ENCODE data around the gene GRK5. TPM values are rescaled to one million over a fixed set of nuclear protein-coding genes. Genes with fewer than 3 reads are reported as not detected.

GRK5 gene
- total RNA-seq, 1 donor: 1.8 TPM

DNA sequence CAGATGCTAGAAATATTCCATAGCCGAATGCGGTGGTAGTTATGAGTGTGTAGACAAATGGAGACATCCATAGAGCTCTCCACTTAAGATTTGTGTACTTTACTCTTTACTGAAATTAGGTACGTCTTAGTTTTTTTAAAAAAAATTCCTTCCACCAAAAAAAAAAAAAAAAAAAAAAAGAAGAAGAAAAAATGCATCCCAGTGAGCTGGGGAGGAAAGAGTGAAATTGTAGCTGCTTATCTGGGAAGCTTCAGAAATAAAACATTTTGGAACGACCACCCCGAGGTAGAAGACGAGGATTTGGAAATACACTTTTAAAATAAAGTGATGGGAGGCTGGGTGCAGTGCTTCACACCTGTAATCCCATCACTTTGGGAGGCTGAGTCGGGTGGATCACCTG, 281.3 kb downstream of the GRK5 start:
- DNase-seq (ENCODE audit: insufficient read length, low spot score, missing footprints): no peak
- H3K4me1 ChIP-seq (ENCODE audit: insufficient read depth, low read length): no peaks in the 10 kb centered on the region
- no peak overlapping the region for H2AFZ ChIP-seq (ENCODE audit: low read length)

DNA sequence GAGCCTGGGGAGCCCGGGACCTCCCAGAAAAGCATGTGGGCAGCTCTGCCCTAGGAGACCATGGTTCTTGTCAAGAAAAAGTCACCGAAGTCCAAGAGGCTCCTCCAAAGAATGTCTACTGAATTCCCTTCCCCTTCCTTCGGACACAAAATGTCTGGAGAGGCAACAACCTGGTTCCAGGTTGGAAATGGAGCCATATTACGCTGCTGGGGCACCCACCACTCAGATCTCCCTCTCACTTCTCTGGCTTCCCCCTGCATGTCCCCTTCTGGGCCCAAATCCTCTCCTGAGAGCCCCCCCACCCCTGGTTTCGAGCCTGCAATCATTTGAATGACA, 282.6 kb downstream of the GRK5 start:
- H3K27ac ChIP-seq (ENCODE audit: low read depth, low read length): no peak overlapping the region
- no peak overlapping the region for H3K4me3 ChIP-seq (ENCODE audit: insufficient read depth, low read length)
- no peaks in the 10 kb centered on the region for H3K27me3 ChIP-seq (ENCODE audit: insufficient read depth, low read length)
- H3K4me2 ChIP-seq (ENCODE audit: insufficient read depth, low read length): peak overlapping the region; percentile 93
- peak overlapping the region; percentile 87 for H2AFZ ChIP-seq (ENCODE audit: low read length)
- H3K79me2 ChIP-seq (ENCODE audit: insufficient read depth, low read length): no peaks in the 10 kb centered on the region
- H4K20me1 ChIP-seq (ENCODE audit: insufficient read depth, low read length): no peaks in the 10 kb centered on the region
- peak; percentile 4 for DNase-seq (ENCODE audit: insufficient read length, low spot score, missing footprints)
- no peaks in the 10 kb centered on the region for H3K36me3 ChIP-seq (ENCODE audit: insufficient read depth, low read length)
- no peaks in the 10 kb centered on the region for H3K9me3 ChIP-seq (ENCODE audit: low read depth, low read length)
- H3K4me1 ChIP-seq (ENCODE audit: insufficient read depth, low read length): peaks cover 7% of the 10 kb centered on the region
- TF ChIP-seq, protein P1, sequence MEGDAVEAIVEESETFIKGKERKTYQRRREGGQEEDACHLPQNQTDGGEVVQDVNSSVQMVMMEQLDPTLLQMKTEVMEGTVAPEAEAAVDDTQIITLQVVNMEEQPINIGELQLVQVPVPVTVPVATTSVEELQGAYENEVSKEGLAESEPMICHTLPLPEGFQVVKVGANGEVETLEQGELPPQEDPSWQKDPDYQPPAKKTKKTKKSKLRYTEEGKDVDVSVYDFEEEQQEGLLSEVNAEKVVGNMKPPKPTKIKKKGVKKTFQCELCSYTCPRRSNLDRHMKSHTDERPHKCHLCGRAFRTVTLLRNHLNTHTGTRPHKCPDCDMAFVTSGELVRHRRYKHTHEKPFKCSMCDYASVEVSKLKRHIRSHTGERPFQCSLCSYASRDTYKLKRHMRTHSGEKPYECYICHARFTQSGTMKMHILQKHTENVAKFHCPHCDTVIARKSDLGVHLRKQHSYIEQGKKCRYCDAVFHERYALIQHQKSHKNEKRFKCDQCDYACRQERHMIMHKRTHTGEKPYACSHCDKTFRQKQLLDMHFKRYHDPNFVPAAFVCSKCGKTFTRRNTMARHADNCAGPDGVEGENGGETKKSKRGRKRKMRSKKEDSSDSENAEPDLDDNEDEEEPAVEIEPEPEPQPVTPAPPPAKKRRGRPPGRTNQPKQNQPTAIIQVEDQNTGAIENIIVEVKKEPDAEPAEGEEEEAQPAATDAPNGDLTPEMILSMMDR (IDR thresholded peaks at IDR 0.05; ENCODE audit: extremely low read depth, low read depth, low read length): no peak

More for the DNA sequence above, 281.3 kb downstream of the GRK5 start:
- H3K79me2 ChIP-seq (ENCODE audit: insufficient read depth, low read length): no peaks in the 10 kb centered on the region
- TF ChIP-seq, protein P1 (IDR thresholded peaks at IDR 0.05; ENCODE audit: extremely low read depth, low read depth, low read length): no peak
- no peaks in the 10 kb centered on the region for H3K36me3 ChIP-seq (ENCODE audit: insufficient read depth, low read length)
- no peak overlapping the region for H3K4me2 ChIP-seq (ENCODE audit: insufficient read depth, low read length)
- no peaks in the 10 kb centered on the region for H3K9me3 ChIP-seq (ENCODE audit: low read depth, low read length)
- H3K27ac ChIP-seq (ENCODE audit: low read depth, low read length): no peak overlapping the region
- H3K4me3 ChIP-seq (ENCODE audit: insufficient read depth, low read length): no peak overlapping the region
- no peaks in the 10 kb centered on the region for H3K27me3 ChIP-seq (ENCODE audit: insufficient read depth, low read length)
- no peaks in the 10 kb centered on the region for H4K20me1 ChIP-seq (ENCODE audit: insufficient read depth, low read length)

DNA sequence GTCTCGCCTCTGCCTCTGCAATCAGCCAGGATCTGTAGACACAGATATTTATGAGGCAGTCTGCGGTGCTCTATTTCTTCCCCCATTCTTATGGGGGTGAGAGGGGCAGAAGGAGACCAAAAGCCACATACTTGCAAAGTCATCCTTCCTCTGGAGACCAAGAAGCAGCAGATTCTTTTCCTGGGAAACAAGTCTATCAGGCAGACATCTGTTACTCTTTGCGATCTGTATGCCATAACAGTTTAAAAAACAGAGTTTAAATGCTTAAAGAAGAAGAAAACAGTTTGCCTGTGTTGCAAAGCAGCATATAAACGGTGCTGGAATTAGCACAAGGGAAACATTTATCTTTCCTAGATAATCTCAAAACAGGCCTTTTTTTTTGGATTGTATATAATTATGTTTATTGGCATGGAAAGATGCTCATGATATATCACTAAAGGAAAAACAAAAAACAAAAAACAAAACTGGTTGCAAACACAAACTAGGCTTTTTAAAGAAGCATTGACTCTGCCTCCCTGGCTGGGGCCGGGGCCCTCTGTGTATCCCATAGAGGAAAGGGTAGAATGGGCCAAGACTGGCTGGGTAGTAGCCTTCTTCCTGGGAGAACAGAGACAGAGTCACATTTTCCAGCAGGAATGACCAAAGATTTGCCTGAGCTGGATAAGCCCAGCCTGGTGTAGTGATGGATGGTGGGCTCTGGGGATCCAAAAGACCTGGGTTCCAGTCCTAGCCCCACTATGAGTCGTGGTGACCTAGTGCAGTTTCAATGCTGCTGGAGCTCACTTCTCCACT, 284.8 kb downstream of the GRK5 start:
- Histone ChIP-seq H3K9me3 (ENCODE audit: low read depth, low read length) (no peaks in the 10 kb centered on the region), H4K20me1 (ENCODE audit: insufficient read depth, low read length) (no peaks in the 10 kb centered on the region), H3K4me2 (ENCODE audit: insufficient read depth, low read length) (no peak overlapping the region), H3K4me3 (ENCODE audit: insufficient read depth, low read length) (no peak overlapping the region), H3K36me3 (ENCODE audit: insufficient read depth, low read length) (no peaks in the 10 kb centered on the region), H3K4me1 (ENCODE audit: insufficient read depth, low read length) (peaks cover 12% of the 10 kb centered on the region), H3K27me3 (ENCODE audit: insufficient read depth, low read length) (no peaks in the 10 kb centered on the region), H3K79me2 (ENCODE audit: insufficient read depth, low read length) (no peaks in the 10 kb centered on the region), H2AFZ (ENCODE audit: low read length) (no peak overlapping the region), H3K27ac (ENCODE audit: low read depth, low read length) (no peak overlapping the region)
- TF ChIP-seq, protein P1 (IDR thresholded peaks at IDR 0.05; ENCODE audit: extremely low read depth, low read depth, low read length): no peak
- DNase-seq (ENCODE audit: insufficient read length, low spot score, missing footprints): peak; percentile 35

DNA sequence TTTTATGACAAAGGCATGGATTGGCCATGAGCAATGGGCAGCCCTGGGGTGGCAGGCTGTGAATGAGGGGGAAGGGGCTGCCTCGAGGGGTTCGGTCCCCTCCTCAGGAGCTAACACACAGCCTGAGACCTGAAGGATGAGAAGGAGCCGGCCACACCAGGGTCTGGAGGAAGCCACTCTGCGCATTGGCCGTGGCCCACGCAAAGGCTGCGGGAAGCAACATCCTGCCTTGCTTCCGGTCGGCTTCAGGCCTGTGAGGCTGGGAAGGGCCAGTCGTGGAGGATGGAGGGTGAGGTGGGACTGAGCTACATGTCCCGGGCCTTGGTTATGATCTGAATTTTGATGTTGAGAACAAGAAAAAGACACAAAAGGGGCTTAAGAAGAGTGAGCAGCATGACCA, 285.8 kb downstream of the GRK5 start:
- Histone ChIP-seq H3K4me3 (ENCODE audit: insufficient read depth, low read length) (no peak overlapping the region), H3K4me1 (ENCODE audit: insufficient read depth, low read length) (peaks cover 12% of the 10 kb centered on the region), H3K27me3 (ENCODE audit: insufficient read depth, low read length) (no peaks in the 10 kb centered on the region), H3K36me3 (ENCODE audit: insufficient read depth, low read length) (no peaks in the 10 kb centered on the region), H3K79me2 (ENCODE audit: insufficient read depth, low read length) (no peaks in the 10 kb centered on the region), H2AFZ (ENCODE audit: low read length) (no peak overlapping the region), H3K9me3 (ENCODE audit: low read depth, low read length) (no peaks in the 10 kb centered on the region), H4K20me1 (ENCODE audit: insufficient read depth, low read length) (no peaks in the 10 kb centered on the region), H3K27ac (ENCODE audit: low read depth, low read length) (no peak overlapping the region), H3K4me2 (ENCODE audit: insufficient read depth, low read length) (no peak overlapping the region)
- TF ChIP-seq, protein P1 (IDR thresholded peaks at IDR 0.05; ENCODE audit: extremely low read depth, low read depth, low read length): no peak
- peak; percentile 15 for DNase-seq (ENCODE audit: insufficient read length, low spot score, missing footprints)
